SKM-1 (cell line): Measurements from ENCODE around the gene PRRG2.
"Not testable (repeated sequence)": the region's sequence is repeated elsewhere in the genome, so short reads cannot be mapped to it uniquely, and the experiment has no call there.

Experiments used
- DNase-seq: peaks from one replicate; lab custom pipeline; 2025; ENCODE audit not compliant: unreplicated experiment; lab: John Stamatoyannopoulos, UW

The PRRG2 gene

DNA sequence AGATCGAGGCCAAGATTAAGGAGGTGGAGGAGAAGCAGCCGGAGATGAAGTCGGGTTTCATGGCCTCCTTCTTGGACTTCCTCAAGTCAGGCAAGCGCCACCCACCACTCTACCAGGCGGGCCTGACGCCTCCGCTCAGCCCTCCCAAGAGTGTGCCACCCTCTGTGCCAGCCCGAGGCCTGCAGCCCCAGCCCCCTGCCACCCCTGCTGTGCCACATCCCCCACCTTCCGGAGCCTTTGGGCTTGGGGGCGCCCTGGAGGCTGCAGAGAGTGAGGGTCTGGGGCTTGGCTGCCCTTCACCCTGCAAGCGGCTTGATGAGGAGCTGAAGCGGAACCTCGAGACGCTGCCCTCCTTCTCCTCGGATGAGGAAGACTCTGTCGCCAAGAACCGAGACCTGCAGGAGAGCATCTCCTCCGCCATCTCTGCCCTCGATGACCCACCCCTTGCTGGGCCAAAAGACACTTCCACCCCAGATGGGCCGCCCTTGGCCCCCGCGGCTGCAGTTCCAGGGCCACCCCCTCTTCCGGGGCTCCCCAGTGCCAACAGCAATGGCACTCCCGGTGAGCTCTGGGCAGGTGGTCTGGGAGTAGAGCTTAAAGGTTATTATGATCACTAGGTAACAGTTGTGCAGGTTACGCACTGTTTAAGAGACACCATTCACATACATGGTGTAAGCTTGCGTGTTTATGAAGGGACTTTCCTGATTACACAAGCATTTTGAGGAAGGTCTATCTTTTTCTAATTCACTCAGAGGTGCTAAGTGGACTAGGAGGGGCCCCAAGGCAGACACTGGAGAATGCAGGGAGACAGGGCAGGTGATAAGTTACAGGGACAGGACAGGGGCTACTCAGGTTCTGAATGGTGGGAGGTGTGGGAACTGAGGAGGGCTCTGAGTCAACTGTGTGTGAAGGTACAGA, 18.5 kb downstream of the PRRG2 start:
- no peak for DNase-seq

DNA sequence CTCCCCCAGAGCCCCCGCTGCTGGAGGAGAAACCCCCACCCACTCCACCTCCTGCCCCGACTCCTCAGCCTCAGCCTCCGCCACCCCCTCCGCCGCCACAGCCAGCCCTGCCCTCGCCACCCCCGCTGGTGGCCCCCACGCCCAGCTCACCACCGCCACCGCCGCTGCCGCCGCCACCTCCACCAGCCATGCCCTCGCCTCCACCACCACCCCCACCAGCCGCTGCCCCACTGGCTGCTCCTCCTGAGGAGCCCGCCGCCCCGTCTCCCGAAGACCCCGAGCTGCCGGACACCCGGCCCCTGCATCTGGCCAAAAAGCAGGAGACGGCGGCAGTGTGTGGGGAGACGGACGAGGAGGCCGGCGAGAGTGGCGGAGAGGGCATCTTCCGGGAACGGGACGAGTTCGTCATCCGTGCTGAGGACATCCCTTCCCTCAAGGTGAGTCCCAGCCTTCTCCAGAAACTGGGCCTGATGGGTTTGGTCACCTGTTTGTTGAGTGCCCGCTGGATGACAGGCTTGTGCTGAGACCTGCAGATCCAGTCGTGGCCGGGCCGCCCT, 20.4 kb downstream of the PRRG2 start:
- no peak for DNase-seq

DNA sequence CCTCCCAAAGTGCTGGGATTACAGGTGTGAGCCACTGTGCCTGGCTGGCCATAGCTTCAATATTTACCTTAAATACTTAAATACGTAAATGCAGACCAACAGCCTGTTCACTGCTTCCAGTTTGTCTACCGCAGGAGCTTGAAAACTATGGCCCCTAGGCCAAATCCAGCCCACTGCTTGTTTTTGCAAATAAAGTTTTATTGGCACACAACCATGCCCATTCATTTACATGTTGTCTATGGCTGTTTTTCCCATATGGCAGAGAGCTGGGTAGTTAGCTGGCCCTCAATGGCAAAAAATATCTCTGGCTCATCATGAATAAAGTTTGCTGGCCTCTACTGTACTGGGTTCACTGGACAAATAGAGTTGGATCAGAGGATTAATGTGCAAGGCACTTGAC, 21.7 kb downstream of the PRRG2 start:
- no peak for DNase-seq

DNA sequence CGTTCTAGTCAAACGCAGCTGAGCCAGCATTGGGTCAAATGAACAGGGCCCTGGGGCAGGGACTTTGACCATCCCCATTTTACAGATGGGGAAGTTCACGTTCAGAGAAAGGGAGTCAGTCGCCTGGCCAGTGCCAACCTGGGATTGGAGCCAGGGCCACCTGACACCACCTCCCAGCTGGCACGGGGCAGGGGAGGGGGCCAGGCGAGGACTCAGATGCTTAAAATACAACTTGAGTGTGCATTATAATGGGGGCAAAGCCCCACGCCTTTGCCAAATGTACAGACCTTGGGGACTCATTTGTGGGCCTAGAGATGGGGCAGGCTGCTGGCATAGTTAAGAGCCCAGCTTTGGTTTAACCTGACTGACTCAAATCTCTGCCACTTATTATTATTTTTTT, 24.5 kb downstream of the PRRG2 start:
- DNase-seq = no peak

DNA sequence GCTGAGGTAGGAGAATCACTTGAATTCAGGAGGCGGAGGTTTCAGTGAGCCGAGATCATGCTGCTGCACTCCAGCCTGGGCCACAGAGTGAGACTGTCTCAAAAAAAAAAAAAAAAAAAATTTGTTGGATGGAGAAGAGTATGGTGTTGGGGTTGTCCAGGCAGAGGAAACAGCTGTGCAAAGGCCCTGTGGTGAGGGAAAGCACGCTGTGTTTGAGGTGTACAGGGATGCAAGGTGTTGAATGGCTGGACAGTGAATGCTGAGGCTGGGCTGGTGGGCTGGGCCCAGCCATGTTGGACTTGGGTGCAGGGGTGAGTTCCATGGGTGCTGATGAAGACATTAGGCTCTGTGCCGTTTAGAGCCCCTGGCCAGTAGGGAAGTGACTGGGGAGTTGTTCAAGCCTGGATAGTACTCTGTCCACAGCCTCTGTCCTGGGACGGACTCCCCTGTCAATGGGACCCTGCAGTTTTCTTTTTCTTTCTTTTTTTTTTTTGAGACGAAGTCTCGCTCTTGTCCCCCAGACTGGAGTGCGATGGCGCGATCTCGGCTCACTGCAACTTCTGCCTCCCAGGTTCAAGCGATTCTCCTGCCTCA, 28.5 kb downstream of the PRRG2 start:
- DNase-seq = no peak

DNA sequence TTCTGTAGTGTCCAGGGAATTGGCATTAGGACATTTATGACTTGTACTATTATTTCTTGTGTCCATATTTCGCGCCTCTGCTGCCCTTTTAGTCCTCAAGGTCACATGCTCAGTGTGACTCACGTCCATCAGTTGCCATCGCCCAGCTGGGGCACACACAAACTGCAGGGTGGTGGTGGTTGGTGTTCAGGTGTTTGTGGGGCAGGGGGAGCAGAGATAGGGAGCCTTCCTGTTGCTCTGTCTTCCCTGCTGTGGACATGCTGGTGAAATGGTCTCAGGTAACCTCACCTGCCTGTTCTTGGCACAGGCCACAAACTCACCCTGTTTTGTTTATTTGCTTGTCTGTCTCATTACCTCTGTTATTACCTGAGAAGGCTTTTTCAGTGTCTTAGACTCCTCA, 32.3 kb downstream of the PRRG2 start:
- DNase-seq = no peak

DNA sequence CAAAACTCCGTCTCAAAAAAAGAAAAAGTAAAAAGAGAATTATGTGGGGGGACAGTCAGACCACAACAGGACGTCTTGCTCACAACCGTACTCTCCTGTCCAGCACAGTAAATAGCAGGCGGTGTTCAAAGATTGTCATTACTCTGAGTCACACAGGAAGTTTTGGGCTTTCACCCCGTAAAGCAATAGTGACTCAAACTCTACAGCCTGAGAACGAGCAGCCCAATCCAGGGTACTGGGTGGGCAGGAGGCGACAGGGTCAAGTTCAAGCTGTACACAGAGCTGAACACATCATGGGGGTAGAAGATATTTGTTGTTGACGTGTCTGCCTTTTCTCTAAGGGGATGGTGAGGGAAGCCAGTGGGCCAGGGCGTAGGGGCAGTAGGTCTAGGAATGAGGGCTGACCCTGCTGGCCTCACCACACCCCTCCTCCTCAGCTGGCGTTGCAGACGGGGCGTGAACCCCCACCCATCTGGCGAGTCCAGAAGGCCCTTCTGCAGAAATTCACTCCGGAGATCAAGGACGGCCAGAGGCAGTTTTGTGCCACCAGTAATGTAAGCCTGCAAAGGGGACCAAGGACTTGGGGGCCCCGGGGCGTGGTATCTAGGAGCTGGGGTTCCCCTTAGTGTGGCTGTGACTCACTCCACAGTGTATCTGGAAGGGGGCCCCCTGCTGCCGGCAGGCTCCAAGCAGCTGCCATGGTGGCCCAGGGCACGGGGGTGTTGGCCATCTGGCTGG, 33.1 kb downstream of the PRRG2 start:
- no peak for DNase-seq

DNA sequence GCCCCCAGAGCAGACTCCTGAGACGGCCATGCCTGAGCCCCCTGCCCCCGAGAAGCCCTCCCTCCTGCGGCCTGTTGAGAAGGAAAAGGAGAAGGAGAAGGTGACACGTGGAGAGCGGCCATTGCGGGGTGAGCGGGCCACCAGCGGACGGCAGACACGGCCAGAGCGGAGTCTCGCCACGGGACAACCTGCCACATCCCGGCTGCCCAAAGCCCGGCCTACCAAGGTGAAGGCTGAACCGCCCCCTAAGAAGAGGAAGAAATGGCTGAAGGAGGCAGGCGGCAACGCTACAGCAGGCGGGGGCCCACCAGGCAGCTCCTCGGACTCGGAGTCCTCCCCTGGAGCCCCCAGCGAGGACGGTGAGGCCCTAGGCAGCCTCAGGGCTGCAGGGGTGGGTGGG, 34.7 kb downstream of the PRRG2 start:
- DNase-seq = no peak

DNA sequence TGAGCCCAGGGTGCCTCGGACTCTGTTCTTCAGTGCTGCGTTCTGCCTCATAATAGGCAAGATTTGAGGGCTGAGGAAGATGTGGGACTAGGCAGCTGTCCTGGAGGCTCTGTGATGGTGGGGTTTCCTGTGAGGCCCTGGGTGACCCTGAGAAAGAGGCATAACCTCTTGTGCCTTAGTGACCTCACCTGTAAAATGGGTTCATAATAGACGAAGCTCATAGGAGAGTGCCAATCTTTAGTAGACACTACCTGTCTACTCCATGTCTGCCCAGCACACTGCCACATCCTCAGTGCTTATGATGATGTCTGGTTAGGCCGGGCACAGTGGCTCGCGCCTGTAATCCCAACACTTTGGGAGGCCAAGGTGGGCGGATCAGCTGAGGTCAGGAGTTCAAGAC, 35.4 kb downstream of the PRRG2 start:
- DNase-seq = no peak

DNA sequence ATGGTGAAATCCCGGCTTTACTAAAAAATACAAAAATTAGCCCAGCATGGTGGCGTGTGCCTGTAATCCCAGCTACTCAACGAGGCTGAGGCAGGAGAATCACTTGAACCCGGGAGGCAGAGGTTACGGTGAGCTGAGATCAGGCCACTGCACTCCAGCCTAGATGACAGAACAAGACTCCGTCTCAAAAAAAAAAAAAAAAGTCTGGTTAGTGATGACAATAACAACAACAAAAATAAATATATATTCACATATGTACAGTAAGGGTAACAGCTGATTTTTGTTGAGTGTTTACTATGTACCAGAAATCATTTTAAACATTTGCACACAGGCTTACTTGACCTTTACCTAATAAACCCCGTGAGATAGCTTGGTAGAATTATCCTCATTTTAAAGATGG, 35.8 kb downstream of the PRRG2 start:
- no peak for DNase-seq

DNA sequence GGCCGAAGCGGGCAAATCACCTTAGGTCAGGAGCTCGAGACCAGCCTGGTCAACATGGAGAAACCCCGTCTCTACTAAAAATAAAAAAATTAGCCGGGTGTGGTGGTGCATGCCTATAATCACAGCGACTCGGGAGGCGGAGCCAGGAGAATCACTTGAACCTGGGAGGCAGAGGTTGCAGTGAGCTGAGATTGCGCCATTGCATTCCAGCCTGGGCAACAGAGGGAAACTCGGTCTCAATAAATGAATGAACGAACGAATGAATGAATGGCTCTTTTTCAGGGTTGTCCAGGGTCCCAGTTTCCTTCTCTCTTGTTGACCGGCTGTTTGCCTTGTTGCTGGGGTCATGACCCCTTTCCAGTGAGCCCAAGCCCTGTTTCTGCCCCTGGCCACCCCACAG, 36.7 kb downstream of the PRRG2 start:
- not testable (repeated sequence) for DNase-seq

DNA sequence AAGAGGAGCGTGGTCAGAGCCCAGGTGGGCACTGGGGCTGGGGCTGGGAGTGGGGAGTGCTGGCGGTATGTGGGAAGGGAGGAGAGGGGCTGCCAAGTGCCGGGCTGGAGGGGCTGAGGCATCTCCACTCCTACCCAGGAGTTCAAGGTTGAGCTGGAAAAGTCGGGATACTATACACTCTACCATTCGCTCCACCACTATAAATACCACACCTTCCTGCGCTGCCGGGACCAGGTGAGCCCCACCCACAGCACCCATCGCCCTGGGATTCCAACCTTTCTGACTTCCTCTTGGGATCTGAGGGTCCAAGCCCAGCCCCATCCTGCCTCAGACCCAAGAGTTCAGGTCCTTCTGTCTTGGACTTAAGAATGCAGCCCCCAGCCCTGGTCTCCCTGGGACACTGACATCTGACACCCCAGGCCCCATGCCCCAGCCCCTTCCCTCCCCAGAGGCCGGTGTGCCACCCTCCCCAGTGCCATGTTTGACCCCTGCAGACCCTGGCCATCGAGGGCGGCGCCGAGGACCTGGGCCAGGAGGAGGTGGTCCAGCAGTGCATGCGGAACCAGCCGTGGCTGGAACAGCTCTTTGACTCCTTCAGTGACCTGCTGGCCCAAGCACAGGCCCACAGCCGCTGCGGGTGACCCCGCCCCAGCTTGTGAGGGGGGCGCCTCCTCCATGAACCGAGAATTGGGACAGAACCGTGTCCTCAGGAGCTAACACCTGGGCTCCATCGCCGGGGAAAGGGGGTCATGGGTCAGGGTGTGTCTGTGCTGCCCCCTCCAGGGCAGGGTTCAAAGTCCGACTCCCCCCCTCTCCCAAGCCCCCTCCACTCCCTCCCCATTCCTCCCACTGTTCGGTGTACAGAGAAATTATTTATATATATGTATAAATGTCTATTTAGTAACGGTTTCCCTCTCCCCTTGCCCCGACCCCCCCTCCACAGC, 44.1 kb downstream of the PRRG2 start:
- no peak for DNase-seq

DNA sequence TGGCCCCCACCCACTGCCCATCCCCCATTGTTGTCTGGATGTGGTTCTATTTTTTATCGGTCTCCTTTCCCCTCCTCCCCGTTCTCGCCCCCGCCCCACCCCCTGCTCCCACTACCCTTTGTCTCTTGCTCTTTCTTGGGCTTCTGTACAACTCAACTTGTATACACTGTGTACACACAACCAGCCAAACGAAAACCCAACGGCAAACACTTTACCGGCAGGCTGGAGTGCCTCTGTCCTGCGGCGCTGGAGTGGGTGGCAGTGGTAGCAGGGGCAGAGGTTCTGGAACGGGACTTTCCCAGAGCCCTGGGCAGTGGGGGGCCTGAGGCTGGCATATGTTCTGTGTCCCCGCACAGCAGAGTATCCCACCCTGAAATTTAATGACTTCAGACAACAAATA, 45.1 kb downstream of the PRRG2 start:
- DNase-seq = no peak

DNA sequence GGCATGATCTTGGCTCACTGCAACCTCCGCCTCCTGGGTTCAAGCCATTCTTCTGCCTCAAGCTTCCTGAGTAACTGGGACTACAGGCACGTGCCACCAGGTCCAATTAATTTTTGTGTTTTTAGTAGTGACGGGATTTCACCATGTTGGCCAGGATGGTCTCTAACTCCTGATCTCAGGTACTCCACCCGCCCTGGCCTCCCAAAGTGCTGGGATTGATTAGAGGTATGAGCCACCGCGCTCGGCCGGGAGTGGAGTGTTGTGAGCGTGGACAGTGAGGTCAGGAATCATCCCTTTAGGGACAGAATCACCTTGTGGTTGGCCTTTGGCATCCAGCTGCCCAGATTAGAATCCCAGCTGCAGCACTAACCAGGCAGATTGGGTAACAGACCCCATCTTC, 48.5 kb downstream of the PRRG2 start:
- no peak for DNase-seq

DNA sequence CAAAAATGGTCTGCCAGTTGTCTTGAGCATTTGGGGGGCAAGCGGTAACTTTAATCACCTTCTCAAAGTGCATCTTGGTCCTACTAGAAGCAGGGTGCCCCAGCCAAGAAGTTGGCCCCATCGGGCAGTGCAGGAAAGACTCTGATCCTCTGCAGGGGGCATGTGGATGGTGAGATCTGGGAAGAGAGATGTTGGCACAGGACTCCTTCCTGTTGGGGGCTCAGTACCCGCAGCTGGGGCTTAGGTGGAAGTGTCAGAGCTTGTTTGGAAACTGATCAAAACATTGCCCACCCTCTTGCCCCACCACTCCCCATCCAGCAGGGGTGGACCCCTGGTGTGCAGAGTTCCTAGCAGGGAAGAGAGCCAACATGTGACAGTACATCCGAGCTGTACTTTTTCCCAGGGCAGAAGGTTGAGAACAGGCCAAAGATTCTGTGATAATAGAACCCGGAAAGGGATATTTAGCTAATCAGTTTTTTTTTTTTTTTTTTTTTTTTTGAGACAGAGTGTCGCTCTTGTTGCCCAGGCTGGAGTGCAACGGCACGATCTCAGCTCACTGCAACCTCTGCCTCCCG, 50.0 kb downstream of the PRRG2 start:
- no peak for DNase-seq

DNA sequence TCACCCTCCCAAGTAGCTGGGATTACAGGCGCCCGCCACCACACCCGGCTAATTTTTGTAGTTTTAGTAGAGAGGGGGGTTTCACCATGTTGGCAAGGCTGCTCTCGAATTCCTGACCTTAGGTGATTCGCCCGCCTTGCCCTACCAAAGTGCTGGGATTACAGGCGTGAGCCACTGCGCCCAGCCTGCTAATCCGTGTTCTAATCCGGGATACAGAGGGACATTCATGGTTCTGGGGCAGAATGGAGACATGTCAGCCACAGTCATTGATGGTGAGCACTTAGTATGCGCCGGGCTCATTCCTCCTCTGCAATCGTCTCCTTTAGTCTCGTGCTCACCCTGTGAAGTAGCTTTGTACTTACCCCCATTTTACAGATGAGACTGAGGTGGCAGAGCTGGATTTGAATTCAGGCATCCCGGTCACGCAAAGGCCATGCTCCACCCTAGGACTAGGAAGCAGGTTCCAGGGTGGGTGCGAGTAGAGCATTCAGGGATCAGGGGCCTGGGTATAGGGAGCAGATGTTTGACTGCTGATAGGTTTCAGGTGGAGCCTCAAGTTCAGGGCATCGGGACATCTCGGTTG, 50.6 kb downstream of the PRRG2 start:
- no peak for DNase-seq

DNA sequence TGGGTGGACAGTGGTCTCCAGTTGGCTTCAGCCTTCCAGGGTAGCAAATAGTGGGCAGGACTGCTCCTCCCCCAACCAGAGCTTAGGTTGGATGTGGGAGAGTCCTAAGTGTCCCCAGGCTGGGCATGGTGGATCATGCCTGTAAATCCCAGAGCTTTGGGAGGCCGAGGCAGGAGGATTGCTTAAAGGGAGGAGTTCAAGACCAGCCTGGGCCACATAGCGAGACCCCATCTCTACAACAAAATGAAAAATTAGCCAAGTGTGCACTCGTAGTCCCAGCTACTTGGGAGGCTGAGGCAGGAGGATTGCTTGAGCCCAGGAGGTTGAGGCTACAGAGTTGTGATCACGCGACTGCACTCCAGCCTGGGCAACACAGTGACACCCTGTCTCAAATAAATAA, 51.5 kb downstream of the PRRG2 start:
- DNase-seq = no peak

DNA sequence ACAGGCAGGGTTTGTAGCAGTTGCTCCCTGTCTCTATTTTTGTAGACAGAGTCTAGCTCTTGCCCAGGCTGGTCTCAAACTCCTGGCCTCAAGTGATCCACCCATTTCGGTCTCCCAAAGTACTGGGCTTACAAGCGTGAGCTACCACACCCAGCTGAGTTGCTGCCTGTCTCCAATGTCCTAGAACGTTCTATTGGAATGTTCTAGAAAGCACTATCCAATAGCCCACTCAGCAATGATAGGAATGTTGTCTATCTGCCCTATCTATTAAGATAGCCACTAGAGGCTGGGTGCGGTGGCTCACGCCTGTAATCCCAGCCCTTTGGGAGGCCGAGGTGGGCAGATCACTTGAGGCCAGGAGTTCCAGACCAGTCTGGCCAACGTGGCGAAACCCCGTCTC, 52.2 kb downstream of the PRRG2 start:
- DNase-seq = not testable (repeated sequence)

DNA sequence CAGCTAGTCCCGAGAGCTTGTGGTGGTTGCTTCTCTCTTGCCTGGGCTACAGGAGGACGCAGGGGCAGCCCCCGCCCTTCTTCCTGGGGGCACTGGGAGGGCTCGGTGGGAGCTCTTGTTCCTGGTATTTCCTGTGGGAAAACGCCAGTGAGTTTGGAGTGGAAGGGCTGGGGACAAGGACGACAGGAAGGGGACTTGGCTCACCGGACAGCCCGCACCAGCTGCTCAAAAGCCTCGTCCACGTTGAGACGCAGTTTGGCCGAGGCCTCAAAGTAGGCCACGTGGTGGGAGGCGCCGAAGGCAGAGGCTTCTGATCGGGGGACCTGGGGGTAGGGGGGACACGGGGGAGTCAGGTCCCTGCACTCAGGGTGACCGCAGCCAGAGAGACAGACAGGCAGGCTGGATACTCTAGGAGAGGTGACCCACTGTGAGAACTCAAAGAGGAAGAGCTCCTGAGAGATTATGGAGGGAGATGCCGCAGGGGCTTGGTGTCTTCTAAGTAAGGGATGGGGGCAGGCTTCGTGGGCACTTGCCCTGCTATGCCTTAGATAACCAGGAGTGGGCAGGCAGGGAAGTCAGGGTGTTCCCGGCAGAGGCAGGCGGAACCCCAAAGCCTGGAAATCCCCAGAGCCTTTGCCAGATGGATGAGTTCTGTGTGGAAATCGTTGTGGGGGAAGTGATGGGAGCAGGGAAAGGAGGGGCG, 54.6 kb downstream of the PRRG2 start:
- no peak for DNase-seq
